ENCODE results near the gene EIPR1. TPM values are rescaled to one million over a fixed set of nuclear protein-coding genes. Genes with fewer than 3 reads are reported as not detected.

The EIPR1 gene
- total RNA-seq, 4 donors from 2014 or later, result 13.1 to 41.0 (median 27.4) TPM

- in situ Hi-C loops (cut with MboI; ENCODE audit: low pct_ligation_motif_present in 1 of 4, low pct_unique_long_range_greater_than_20kb in 1 of 4, low sequenced_read_pairs in 3 of 4), result no loop called here
- Histone ChIP-seq H3K27me3 (no peaks in the 10 kb centered on the region), H3K27ac (no peak overlapping the region), H3K36me3 (no peaks in the 10 kb centered on the region), H3K9me3 (no peaks in the 10 kb centered on the region), H3K4me1 (peaks cover 0 to 3% (median 1%) of the 10 kb centered on the region in 4 donors), H3K4me3 (no peak overlapping the region)
- intact Hi-C loops (cut with DNase I; ENCODE audit: low total_unique reads), result no loop called here
- no peak for DNase-seq
- TF ChIP-seq POLR2A (IDR thresholded peaks at IDR 0.05), result no peak
- TF ChIP-seq POLR2AphosphoS5 (IDR thresholded peaks at IDR 0.05), result no peak
- TF ChIP-seq CTCF (IDR thresholded peaks at IDR 0.05), result no peak
- TF ChIP-seq EP300 (IDR thresholded peaks at IDR 0.05; ENCODE audit: low read depth), result no peak
- WGBS, 2 donors (ENCODE audit: low coverage in 1 of 2), result 41 to 60% methylated on average over 6 to 21 of the region's 21 CpGs
Observed at GRCh38 chr2:3238951-3239841, 138.4 kb downstream of the EIPR1 start.

GRCh38 chr2:3236300-3237045, 141.1 kb downstream of the EIPR1 start:
- Histone ChIP-seq H3K9me3 (no peaks in the 10 kb centered on the region), H3K27ac (no peak overlapping the region), H3K27me3 (no peaks in the 10 kb centered on the region), H3K36me3 (no peaks in the 10 kb centered on the region), H3K4me1 (peaks cover 0 to 11% (median 5%) of the 10 kb centered on the region in 4 donors), H3K4me3 (no peak overlapping the region)
- TF ChIP-seq POLR2AphosphoS5 (IDR thresholded peaks at IDR 0.05) (no peak), CTCF (IDR thresholded peaks at IDR 0.05) (no peak), EP300 (IDR thresholded peaks at IDR 0.05; ENCODE audit: low read depth) (no peak), POLR2A (IDR thresholded peaks at IDR 0.05) (no peak)
- WGBS, 2 donors (ENCODE audit: low coverage in 1 of 2), result 90% methylated on average over 5 to 12 of the region's 12 CpGs
- DNase-seq, result no peak
- in situ Hi-C loops (cut with MboI; ENCODE audit: low pct_ligation_motif_present in 1 of 4, low pct_unique_long_range_greater_than_20kb in 1 of 4, low sequenced_read_pairs in 3 of 4), result no loop called here
- intact Hi-C loops (cut with DNase I; ENCODE audit: low total_unique reads), result no loop called here

DNA sequence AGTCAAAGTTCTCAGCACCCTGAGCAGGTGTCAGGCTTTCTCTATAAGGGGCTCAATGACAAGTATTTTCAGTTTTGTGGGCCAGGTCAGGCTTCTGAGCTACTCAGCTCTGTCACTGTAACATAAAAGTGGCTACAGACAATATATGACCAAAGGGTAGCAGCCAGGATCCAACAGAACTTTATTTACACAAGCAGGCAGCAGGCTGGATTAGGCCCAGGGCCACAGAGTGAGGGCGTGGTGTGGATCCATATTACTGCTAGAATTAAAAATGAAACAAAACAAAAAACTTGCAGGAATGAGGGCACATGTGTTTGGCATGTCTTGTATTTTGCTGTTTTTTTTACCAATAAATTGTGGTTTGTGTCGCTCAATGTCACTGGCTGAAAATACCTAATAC, 143.7 kb downstream of the EIPR1 start:
- peak overlapping the region in 2 of 4 donors; percentile 17 to 23 for H3K27ac ChIP-seq
- intact Hi-C loops (cut with DNase I; ENCODE audit: low total_unique reads), result no loop called here
- H3K27me3 ChIP-seq, result no peaks in the 10 kb centered on the region
- peak; percentile 55 for DNase-seq
- in situ Hi-C loops (cut with MboI; ENCODE audit: low pct_ligation_motif_present in 1 of 4, low pct_unique_long_range_greater_than_20kb in 1 of 4, low sequenced_read_pairs in 3 of 4), result no loop called here
- TF ChIP-seq EP300 (IDR thresholded peaks at IDR 0.05; ENCODE audit: low read depth) (no peak), POLR2AphosphoS5 (IDR thresholded peaks at IDR 0.05) (no peak), POLR2A (IDR thresholded peaks at IDR 0.05) (no peak), CTCF (IDR thresholded peaks at IDR 0.05) (no peak)
- no peaks in the 10 kb centered on the region for H3K36me3 ChIP-seq
- WGBS, 2 donors (ENCODE audit: low coverage in 1 of 2), result 59 to 60% methylated on average over 2 of the region's 2 CpGs
- no peak overlapping the region for H3K4me3 ChIP-seq
- H3K9me3 ChIP-seq, result peaks cover 0 to 10% of the 10 kb centered on the region in 2 donors
- H3K4me1 ChIP-seq, result peaks cover 0 to 11% (median 5%) of the 10 kb centered on the region in 4 donors

GRCh38 chr2:3229221-3229620, 148.4 kb downstream of the EIPR1 start:
- intact Hi-C loops (cut with DNase I; ENCODE audit: low total_unique reads), result no loop called here
- DNase-seq, result no peak
- WGBS, 2 donors (ENCODE audit: low coverage in 1 of 2), result 82 to 90% methylated on average over 3 of the region's 3 CpGs
- Histone ChIP-seq H3K27ac (no peak overlapping the region), H3K9me3 (peaks cover 0 to 10% of the 10 kb centered on the region in 2 donors), H3K27me3 (no peaks in the 10 kb centered on the region), H3K36me3 (no peaks in the 10 kb centered on the region), H3K4me1 (peaks cover 0 to 9% (median 3%) of the 10 kb centered on the region in 4 donors), H3K4me3 (no peak overlapping the region)
- TF ChIP-seq POLR2AphosphoS5 (IDR thresholded peaks at IDR 0.05), result no peak
- no peak for TF ChIP-seq POLR2A (IDR thresholded peaks at IDR 0.05)
- TF ChIP-seq CTCF (IDR thresholded peaks at IDR 0.05), result no peak
- TF ChIP-seq EP300 (IDR thresholded peaks at IDR 0.05; ENCODE audit: low read depth), result no peak
- in situ Hi-C loops (cut with MboI; ENCODE audit: low pct_ligation_motif_present in 1 of 4, low pct_unique_long_range_greater_than_20kb in 1 of 4, low sequenced_read_pairs in 3 of 4), result no loop called here
